Left ventricle myocardium inferior (tissue), 1 donor: ENCODE data around the gene ZNF530. TPM values are rescaled to one million over a fixed set of nuclear protein-coding genes. Genes with fewer than 3 reads are reported as not detected.

Experiments used
- DNase-seq: peaks from one replicate; pipeline ENCODE4 v3.0.0-alpha.2; 2020
- H3K27ac ChIP-seq: fragments of 200-600 bp; replicated peaks from 2 replicates; pipeline ENCODE4 v1.8.0; 2021
- H3K27me3 ChIP-seq: fragments of 200-600 bp; 2 replicates; pipeline ENCODE4 v1.8.0; 2021; ENCODE audit warnings: low read depth
- H3K36me3 ChIP-seq: fragments of 200-600 bp; 2 replicates; pipeline ENCODE4 v1.8.0; 2021
- H3K4me1 ChIP-seq: fragments of 200-600 bp; 2 replicates; pipeline ENCODE4 v1.8.0; 2021
- H3K4me3 ChIP-seq: fragments of 200-600 bp; 2 replicates; pipeline ENCODE4 v1.8.0; 2021; ENCODE audit warnings: mild to moderate bottlenecking, moderate library complexity
- H3K9me3 ChIP-seq: fragments of 200-600 bp; replicated peaks from 2 replicates; pipeline ENCODE4 v1.8.0; 2021
- CTCF ChIP-seq: fragments of 200-600 bp; IDR thresholded peaks from 2 replicates; pipeline ENCODE4 v1.8.0; 2021; ENCODE audit warnings: antibody characterized with exemption, mild to moderate bottlenecking, borderline replicate concordance
- intact Hi-C: fragments of 100-400 bp; cut with micrococcal nuclease; formaldehyde crosslinking; loops from one replicate; pipeline ENCODE4 v1.11.0; 2022
- total RNA-seq: library from RNA; stranded (reverse); fragmentation: NEBNext Ultra II Directional; extraction: Animal tissue kit (Norgen Biotek cat#: 25700); gene quantifications from one replicate; pipeline ENCODE4 v1.2.1, GENCODE V29; 2021
- donor health status: DM: no; HTN: yes; CAD: no; lungs with severe emphysema.

The ZNF530 gene
- total RNA-seq, 1 donor from 2014 or later = 4.7 TPM

GRCh38 chr19:57587529-57587928 lies 12.2 kb upstream of the ZNF530 start:
- intact Hi-C loops = no loop called here

DNA sequence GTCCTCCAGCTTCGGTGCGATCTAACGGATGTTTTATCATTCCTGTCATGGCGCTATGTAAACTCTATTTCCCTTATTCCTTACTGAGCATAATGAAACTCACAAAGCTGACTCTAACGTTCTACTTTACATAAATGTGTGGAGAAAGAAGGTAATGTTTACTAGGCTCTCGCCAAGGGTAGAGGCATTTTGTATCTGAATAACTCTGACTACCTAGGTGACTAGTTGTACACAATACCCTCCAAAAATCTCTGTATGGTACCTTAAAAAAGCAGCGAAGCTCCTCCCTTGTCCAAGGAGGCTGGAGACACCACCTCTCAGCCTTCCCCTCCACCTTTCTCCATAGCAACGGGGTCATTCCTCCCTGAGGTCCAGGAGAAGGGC lies 316 bp upstream of the ZNF530 start:
- no peak for TF ChIP-seq CTCF
- intact Hi-C loops = no loop called here
- Histone ChIP-seq H3K9me3 (peaks cover 39% of the 10 kb centered on the region), H3K27ac (peak overlapping the region; percentile 78), H3K4me1 (peaks cover 23% of the 10 kb centered on the region), H3K4me3 (peak overlapping the region; percentile 87), H3K36me3 (peaks cover 29% of the 10 kb centered on the region), H3K27me3 (no peaks in the 10 kb centered on the region)
- DNase-seq = no peak

More at GRCh38 chr19:57587529-57587928, 12.2 kb upstream of the ZNF530 start:
- no peaks in the 10 kb centered on the region for H3K27me3 ChIP-seq
- no peak for TF ChIP-seq CTCF
- H3K9me3 ChIP-seq = peaks cover 73% of the 10 kb centered on the region
- H3K36me3 ChIP-seq = peaks cover 71% of the 10 kb centered on the region
- H3K4me1 ChIP-seq = peaks cover 18% of the 10 kb centered on the region
- no peak overlapping the region for H3K4me3 ChIP-seq
- DNase-seq = no peak
- H3K27ac ChIP-seq = no peak overlapping the region

DNA sequence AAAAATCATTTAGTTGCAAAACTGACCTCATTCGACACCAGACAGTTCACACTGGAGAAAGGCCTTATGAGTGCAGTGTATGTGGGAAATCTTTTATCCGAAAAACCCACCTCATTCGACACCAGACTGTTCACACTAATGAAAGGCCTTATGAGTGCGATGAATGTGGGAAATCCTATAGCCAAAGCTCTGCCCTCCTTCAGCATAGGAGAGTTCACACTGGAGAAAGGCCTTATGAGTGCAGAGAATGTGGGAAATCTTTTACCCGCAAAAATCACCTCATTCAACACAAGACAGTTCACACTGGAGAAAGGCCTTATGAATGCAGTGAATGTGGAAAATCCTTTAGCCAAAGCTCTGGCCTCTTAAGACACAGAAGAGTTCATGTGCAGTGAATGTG lies 7.2 kb downstream of the ZNF530 start:
- Histone ChIP-seq H3K27ac (no peak overlapping the region), H3K27me3 (no peaks in the 10 kb centered on the region), H3K4me3 (no peak overlapping the region), H3K4me1 (no peaks in the 10 kb centered on the region), H3K36me3 (peaks cover 63% of the 10 kb centered on the region), H3K9me3 (peaks cover 99% of the 10 kb centered on the region)
- TF ChIP-seq CTCF = no peak
- DNase-seq = no peak
- intact Hi-C loops = no loop called here

GRCh38 chr19:57611113-57611512 lies 11.4 kb downstream of the ZNF530 start:
- intact Hi-C loops = no loop called here
- TF ChIP-seq CTCF = no peak
- peaks cover 28% of the 10 kb centered on the region for H3K4me1 ChIP-seq
- no peak overlapping the region for H3K27ac ChIP-seq
- H3K27me3 ChIP-seq = no peaks in the 10 kb centered on the region
- H3K4me3 ChIP-seq = no peak overlapping the region
- peaks cover 71% of the 10 kb centered on the region for H3K9me3 ChIP-seq
- peaks cover 35% of the 10 kb centered on the region for H3K36me3 ChIP-seq
- DNase-seq = no peak

DNA sequence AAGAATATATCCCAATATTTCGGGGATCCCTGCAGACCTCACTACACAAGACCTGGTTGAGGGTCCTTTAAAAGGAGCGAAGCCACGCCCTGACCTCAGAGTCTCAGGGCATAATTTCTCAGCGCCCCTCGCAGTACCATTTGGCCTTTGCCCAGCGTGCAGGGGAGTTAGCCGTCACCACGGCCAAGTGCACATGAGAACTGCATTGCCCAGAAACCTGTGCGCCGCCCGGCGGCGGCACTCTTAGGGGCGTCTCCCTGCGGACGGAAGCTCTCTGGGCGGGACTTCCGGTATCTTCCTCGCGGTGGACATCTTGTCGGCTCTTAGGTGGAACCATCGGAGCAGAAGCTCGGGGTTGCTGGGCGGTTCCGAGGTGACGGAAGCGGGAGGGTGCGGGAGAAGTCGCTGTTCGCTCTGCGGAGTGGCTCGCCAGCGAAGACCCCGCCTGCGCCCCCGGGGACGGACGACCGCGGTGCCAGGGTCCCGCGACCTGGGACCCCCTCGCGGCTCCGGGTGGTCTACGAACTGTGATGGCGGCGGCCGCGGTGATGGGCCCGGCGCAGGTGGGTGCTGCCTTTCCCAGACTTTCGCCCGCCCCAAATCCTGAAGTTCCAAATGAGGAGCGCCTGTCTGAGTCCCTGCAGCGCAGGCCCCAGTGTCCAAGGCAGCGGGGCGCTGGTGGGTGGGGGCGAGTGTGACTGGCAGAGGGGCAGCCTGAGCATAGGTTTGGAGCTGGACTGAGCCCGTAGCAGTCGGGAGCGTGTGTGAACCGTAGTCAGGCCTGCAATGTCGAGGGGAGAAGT lies 14.5 kb downstream of the ZNF530 start, which contains the start of gene ZNF134:
Gene ZNF134 (plus strand): TSS at position 302 of the 803 bp plus-strand sequence. CDS start 5,227 bp downstream, outside the sequence.
- H3K9me3 ChIP-seq = peaks cover 71% of the 10 kb centered on the region
- H3K27ac ChIP-seq = peak within 1 kb of the TSS; percentile 84
- TF ChIP-seq CTCF = peak; percentile 40
- peak; percentile 93 for DNase-seq
- H3K4me3 ChIP-seq = peak within 1 kb of the TSS; percentile 95
- no peaks in the 10 kb centered on the region for H3K27me3 ChIP-seq
- intact Hi-C loops = no loop called here
- peaks cover 55% of the 10 kb centered on the region for H3K4me1 ChIP-seq
- H3K36me3 ChIP-seq = peaks cover 44% of the 10 kb centered on the region
